ENCODE measurements around the gene TAC3.

TAC3 gene

DNA sequence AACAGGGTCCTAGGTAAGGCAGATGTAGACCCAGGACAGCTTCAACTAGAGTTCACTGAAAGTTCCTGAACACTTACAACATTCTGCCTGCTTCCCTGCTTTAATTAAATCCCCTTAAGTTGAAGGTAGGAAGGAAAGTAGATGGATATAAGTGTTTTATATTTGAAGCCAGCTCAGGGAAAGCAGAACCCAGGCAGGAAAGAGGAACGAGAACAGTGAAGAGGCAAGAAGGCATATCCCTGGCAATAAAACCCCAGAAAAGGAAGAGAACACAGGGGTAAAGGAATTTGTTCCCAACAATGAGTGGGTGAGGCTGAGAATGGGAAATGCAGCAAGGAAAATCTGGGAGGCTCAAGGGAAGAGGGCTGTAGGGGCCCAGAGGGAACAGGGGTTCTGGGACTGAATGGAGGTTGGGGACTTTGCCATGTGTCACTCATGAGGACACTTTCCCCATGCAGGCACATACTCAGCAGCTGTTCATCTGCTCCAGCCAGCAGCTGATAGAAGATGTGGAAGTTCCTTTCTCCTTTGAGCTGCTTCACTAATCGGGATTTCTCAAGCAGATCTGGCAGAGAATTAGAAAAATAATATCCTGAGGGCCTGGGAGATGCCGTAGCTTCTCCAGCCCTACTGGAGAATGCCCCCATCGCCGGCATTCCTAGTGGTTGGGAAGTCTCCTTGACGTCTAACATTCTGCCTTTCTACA lies 29.9 kb upstream of the TAC3 start:
- Histone ChIP-seq H3K9me3 (ENCODE audit: control insufficient read depth, insufficient read depth, low read length) (no peaks in the 10 kb centered on the region), H3K36me3 (ENCODE audit: insufficient read depth, low read length) (no peaks in the 10 kb centered on the region), H3K4me1 (ENCODE audit: insufficient read depth, low read length) (no peaks in the 10 kb centered on the region), H3K9ac (ENCODE audit: low read depth, low read length) (no peak overlapping the region)

DNA sequence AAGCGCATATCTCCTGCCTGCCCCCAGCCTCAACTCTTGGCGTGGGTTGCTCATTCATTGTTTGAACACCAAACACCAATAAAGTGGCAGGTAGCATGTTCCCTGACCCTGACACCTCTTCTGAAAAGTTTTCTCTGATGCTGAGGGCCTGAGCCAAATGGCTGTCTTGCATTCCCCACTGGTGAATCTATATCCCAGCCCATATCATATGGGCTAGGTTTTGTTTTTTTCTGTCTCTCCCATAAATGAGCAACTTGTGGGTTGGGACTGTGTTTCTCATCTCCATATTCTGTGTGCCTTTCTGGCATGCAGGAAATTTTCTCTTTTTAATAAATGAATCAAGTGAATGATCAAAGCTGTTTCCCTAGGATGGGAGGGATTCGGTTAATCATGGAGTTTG lies 28.6 kb upstream of the TAC3 start:
- Histone ChIP-seq H3K4me1 (ENCODE audit: insufficient read depth, low read length) (no peaks in the 10 kb centered on the region), H3K36me3 (ENCODE audit: insufficient read depth, low read length) (no peaks in the 10 kb centered on the region), H3K9ac (ENCODE audit: low read depth, low read length) (no peak overlapping the region), H3K9me3 (ENCODE audit: control insufficient read depth, insufficient read depth, low read length) (no peaks in the 10 kb centered on the region)

DNA sequence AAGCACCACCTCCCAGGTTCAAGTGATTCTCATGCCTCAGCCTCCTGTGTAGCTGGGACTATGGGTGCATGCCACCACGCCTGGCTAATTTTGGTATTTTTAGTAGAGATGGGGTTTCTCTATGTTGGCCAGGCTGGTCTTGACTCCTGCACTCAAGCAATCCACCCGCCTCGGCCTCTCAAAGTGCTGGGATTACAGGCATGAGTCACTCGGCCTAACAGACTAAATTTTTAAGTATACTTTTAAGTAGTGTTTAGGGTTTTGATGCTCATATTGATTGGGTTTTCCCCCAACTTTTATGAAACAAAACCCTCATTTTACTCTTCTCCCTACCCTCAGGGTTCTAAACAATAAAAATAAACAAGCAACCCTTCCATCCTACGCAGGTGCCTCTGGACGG lies 28.1 kb upstream of the TAC3 start:
- Histone ChIP-seq H3K4me1 (ENCODE audit: insufficient read depth, low read length) (no peaks in the 10 kb centered on the region), H3K9me3 (ENCODE audit: control insufficient read depth, insufficient read depth, low read length) (no peaks in the 10 kb centered on the region), H3K9ac (ENCODE audit: low read depth, low read length) (no peak overlapping the region), H3K36me3 (ENCODE audit: insufficient read depth, low read length) (no peaks in the 10 kb centered on the region)

DNA sequence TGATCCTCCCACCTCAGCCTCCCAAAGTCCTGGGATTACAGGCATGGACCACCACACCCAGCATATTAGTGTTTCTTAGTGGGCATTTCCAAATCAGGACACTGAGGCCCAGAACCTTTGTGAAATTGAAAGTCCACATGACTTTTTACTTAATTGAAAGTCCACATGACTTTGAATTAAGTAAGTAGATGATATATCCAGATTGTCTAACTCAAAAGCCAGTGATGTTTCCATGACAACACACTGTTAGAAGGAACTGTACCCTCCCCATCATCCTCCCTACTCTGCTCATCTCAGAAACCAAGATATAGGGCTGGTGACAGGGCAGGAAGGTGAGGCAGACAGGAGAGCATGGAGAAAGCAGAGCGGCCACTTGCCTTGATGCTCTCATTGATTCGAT lies 26.4 kb upstream of the TAC3 start:
- Histone ChIP-seq H3K9me3 (ENCODE audit: control insufficient read depth, insufficient read depth, low read length) (no peaks in the 10 kb centered on the region), H3K36me3 (ENCODE audit: insufficient read depth, low read length) (no peaks in the 10 kb centered on the region), H3K4me1 (ENCODE audit: insufficient read depth, low read length) (no peaks in the 10 kb centered on the region), H3K9ac (ENCODE audit: low read depth, low read length) (no peak overlapping the region)

DNA sequence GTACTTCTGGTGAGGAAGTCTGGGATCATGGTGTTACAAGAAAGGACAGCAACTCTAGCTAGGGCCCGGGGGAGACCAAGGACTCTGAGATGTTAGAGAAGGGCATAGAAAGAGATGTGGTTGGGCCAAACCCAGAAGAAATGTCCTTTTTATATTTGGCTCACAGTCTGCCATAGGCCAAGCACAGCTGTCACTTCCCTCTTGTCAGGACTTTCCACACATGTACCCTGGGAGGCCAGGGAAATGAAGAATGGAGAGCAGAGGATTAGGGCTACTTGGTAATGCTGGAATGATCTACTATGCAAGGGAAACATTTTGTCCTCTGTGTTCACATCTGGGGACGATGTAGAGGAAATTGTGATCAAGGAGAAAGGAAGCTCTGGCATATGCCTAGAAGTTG lies 24.4 kb upstream of the TAC3 start:
- Histone ChIP-seq H3K9me3 (ENCODE audit: control insufficient read depth, insufficient read depth, low read length) (no peaks in the 10 kb centered on the region), H3K9ac (ENCODE audit: low read depth, low read length) (no peak overlapping the region), H3K4me1 (ENCODE audit: insufficient read depth, low read length) (no peaks in the 10 kb centered on the region), H3K36me3 (ENCODE audit: insufficient read depth, low read length) (no peaks in the 10 kb centered on the region)

DNA sequence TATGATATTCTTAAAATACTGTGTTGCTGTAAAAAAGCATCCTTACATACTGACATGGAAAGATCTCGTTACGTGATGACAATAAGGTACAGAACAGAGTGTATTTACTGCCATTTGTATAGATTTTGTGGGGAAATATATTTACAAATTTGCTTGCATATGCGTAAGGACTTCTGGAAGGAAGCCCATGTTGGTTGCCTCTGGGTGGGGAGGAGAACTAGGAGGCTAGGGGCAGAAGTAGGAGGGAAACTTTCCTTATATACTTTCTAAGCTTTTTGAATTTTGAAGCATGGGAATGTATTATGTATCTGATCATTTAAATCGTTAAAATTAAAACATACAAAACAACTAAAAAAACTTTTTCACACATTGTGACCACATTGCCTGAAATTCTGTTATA lies 23.9 kb upstream of the TAC3 start:
- no peaks in the 10 kb centered on the region for H3K36me3 ChIP-seq (ENCODE audit: insufficient read depth, low read length)
- H3K9ac ChIP-seq (ENCODE audit: low read depth, low read length): no peak overlapping the region
- no peaks in the 10 kb centered on the region for H3K9me3 ChIP-seq (ENCODE audit: control insufficient read depth, insufficient read depth, low read length)
- no peaks in the 10 kb centered on the region for H3K4me1 ChIP-seq (ENCODE audit: insufficient read depth, low read length)

DNA sequence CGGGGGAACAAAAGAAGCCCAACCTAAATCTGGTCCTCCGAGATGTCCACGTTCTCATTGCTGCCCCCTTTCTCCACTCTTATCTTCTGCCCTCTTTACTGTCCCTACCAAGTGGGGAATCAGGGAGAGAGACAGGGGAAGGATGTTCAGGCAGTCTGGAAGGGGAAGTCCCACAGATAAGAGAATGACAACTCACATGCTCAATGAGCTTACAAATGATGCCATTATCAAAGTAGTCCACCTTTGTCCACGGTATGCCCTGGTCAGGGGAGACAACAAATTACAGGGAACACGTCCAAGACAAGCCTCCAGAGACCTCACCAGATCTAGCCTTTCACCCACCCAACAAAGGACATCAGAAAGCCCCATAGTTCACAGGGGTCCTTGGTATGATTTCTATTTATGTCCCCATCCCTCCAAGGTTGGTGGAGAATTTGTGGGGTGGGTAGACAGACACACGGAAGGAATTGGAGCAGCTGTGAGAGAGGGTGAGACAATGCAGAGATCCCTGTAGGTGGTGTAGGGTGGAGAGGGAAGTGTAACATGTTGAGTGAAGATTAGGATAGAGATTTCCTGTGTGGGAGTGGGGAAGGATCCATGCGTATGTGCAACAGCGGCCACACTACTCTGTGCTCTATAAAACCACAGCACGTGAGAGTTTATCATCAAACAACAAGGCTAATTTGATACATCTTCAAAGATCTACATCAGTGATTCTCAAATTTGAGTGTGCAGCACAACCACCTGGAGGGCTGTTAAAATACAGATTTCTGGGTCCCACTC lies 22.9 kb upstream of the TAC3 start:
- H3K4me1 ChIP-seq (ENCODE audit: insufficient read depth, low read length): no peaks in the 10 kb centered on the region
- no peaks in the 10 kb centered on the region for H3K9me3 ChIP-seq (ENCODE audit: control insufficient read depth, insufficient read depth, low read length)
- H3K36me3 ChIP-seq (ENCODE audit: insufficient read depth, low read length): no peaks in the 10 kb centered on the region
- H3K9ac ChIP-seq (ENCODE audit: low read depth, low read length): no peak overlapping the region

DNA sequence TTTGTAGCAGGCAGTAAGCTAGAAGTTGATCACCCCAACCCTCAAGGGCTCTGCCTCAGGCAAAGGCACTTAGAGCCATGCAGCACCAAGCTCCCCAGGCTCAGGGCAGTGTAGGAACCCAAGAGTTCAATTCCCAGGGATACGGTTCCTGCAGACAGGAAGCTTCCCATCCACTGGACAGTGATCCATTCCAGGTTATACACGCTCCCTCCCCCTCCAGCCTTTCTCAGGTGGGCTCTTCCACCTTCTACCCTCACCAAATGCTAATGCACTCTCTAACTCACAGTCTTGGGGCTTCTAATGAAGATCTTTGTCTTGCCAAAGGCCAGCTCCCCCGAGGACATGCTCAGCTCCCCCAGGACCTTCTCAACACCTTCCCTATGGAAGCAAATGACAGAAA lies 20.9 kb upstream of the TAC3 start:
- no peak overlapping the region for H3K9ac ChIP-seq (ENCODE audit: low read depth, low read length)
- no peaks in the 10 kb centered on the region for H3K36me3 ChIP-seq (ENCODE audit: insufficient read depth, low read length)
- no peaks in the 10 kb centered on the region for H3K9me3 ChIP-seq (ENCODE audit: control insufficient read depth, insufficient read depth, low read length)
- H3K4me1 ChIP-seq (ENCODE audit: insufficient read depth, low read length): no peaks in the 10 kb centered on the region

DNA sequence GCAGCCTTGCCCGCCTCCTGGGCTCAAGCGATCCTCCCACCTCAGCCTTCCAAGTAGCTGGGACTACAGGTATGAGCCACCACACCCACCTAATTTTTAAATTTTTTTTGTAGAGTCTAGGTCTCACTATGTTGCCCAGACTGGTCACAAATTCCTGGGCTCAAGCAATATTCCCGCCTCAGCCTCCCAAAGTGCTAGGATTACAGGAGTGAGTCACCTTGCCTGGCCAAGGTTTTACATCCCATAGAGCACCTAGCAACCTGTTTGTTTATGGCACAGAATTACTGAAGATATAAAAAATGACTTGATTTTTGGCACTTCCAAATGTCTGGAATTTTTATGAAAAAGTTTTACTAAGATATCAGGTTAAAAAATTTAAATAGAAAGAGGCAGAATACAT lies 17.1 kb upstream of the TAC3 start:
- peaks cover 12% of the 10 kb centered on the region for H3K4me1 ChIP-seq (ENCODE audit: insufficient read depth, low read length)
- H3K9ac ChIP-seq (ENCODE audit: low read depth, low read length): no peak overlapping the region
- H3K36me3 ChIP-seq (ENCODE audit: insufficient read depth, low read length): no peaks in the 10 kb centered on the region
- H3K9me3 ChIP-seq (ENCODE audit: control insufficient read depth, insufficient read depth, low read length): no peaks in the 10 kb centered on the region

DNA sequence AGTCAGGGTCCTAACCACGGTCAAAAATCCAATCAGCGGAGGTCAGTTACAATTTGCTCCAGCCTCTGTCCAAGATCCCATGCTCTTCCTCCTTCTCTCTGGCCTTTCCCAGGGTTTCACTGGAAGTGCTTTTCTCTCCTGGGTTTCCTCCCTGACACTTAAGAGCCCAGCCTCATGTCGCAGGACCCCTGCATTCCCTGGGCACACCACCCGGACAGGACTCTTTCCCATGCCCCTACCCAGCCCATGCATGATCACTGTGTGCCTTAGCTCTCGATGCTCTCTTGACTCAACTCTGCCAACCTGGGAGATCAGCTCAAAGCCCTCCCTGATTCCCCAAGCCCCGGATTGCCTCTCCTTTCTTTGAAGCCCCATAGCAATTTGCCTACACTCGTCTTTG lies 15.5 kb upstream of the TAC3 start:
- Histone ChIP-seq H3K9me3 (ENCODE audit: control insufficient read depth, insufficient read depth, low read length) (no peaks in the 10 kb centered on the region), H3K36me3 (ENCODE audit: insufficient read depth, low read length) (no peaks in the 10 kb centered on the region), H3K9ac (ENCODE audit: low read depth, low read length) (no peak overlapping the region), H3K4me1 (ENCODE audit: insufficient read depth, low read length) (peaks cover 16% of the 10 kb centered on the region)

DNA sequence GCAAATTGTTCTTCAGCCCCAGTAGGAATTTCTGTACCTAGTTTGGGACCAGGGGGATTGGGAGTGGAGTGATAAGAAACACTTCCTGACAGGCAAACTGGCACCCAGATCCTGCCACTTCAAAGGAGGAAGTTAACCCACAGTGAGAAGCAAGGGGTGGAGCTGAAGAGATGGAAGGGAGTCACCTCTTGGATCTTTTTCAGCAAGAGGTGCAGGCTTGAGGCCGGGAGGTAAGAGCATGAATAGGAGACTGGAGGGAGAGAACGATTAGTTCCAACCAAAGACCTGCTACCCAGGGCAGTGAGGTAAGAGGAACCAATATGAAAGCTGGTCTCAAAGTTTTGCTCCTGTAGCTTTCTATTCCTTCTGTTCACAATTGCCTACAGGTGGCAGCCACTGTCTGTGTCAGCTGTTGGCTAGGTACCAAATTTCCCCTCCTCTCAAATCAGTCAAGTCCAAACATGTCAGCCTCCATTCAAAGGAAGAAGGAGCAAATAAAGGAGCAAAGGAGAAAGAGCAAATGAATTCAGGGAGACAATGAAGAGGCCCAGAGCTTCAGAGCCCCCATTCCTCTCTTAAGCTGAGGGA lies 14.9 kb upstream of the TAC3 start:
- Histone ChIP-seq H3K9ac (ENCODE audit: low read depth, low read length) (no peak overlapping the region), H3K9me3 (ENCODE audit: control insufficient read depth, insufficient read depth, low read length) (no peaks in the 10 kb centered on the region), H3K36me3 (ENCODE audit: insufficient read depth, low read length) (no peaks in the 10 kb centered on the region), H3K4me1 (ENCODE audit: insufficient read depth, low read length) (peaks cover 17% of the 10 kb centered on the region)

DNA sequence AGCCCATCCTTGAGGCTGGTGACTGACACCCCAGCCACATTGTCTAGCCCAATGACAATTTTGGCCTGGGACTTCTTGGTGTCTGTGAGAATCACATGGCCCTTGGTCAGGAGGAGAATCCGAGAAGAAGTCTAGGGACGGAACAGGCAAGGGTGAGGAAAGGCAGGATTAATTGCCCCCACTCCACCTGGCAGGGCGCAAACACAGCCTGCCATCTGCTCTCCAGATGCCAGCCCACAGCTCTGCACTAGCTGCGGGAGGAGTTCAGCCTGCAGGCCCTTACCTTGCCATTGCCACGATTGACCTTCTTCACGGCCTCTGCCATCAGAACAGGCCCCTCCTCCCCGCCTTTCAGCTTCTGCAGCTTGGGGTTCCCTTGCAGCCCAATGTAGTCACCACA lies 13.1 kb upstream of the TAC3 start:
- Histone ChIP-seq H3K36me3 (ENCODE audit: insufficient read depth, low read length) (no peaks in the 10 kb centered on the region), H3K9ac (ENCODE audit: low read depth, low read length) (no peak overlapping the region), H3K9me3 (ENCODE audit: control insufficient read depth, insufficient read depth, low read length) (no peaks in the 10 kb centered on the region), H3K4me1 (ENCODE audit: insufficient read depth, low read length) (peaks cover 17% of the 10 kb centered on the region)

DNA sequence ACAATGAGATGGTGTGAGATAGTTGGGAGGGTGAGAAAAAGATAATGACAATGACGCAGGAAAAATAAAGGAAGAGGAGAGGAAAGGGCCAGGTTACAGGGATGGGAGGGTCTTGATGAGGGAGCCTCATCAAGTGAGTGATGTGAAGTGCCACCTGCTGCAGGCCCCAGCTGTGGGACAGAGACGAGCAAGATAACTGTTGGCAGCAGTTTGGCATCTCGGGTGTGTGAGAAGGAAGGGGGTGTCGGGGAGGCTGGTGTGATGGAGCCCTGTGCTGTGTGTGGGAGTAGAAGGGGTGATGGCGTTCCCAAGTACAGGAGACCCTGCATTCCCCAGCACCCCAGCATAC lies 11.4 kb upstream of the TAC3 start:
- Histone ChIP-seq H3K9ac (ENCODE audit: low read depth, low read length) (no peak overlapping the region), H3K36me3 (ENCODE audit: insufficient read depth, low read length) (no peaks in the 10 kb centered on the region), H3K9me3 (ENCODE audit: control insufficient read depth, insufficient read depth, low read length) (no peaks in the 10 kb centered on the region), H3K4me1 (ENCODE audit: insufficient read depth, low read length) (peaks cover 17% of the 10 kb centered on the region)

DNA sequence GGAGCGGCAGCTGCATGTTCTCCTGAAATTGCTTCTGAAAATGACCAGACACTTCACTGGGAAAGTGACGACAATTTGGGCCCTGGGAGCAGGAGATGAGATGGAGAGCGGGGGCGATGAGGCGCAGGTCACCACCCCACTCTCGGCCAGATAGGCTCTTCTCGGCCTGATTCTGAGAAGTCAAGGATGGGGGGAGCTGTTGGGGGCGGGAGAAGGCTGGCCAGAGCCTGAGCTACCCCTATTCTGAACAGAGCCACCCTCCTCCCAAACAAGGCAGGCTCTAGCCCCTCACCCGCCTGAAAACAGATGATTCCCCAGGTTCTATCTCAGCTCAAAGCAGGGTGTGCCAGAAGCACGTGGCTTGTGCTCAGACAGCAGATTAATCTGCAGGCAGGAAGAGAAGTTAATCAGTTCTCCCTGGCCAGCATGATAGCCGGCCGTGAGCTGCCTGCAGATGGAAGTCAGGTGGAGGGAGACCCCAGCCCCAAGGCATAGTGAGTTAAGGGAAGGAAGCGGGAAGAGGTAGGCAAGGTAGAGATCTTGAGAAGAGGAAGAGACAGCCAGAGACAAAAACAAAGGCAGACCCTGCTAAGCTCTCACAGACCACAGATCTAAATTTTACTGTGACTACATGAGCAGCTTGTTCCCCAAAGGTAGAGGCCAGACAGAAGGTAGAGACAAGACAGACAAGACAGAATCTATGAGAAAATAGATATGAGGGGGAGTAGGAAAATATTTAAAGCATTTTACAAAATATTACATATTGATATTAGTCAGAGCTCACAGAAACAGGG lies 10.9 kb upstream of the TAC3 start:
- Histone ChIP-seq H3K4me1 (ENCODE audit: insufficient read depth, low read length) (peaks cover 17% of the 10 kb centered on the region), H3K9me3 (ENCODE audit: control insufficient read depth, insufficient read depth, low read length) (no peaks in the 10 kb centered on the region), H3K36me3 (ENCODE audit: insufficient read depth, low read length) (no peaks in the 10 kb centered on the region), H3K9ac (ENCODE audit: low read depth, low read length) (no peak overlapping the region)
